HL-60 (cell line): ENCODE measurements around the gene THSD7A.
"Not testable (repeated sequence)": the region's sequence is repeated elsewhere in the genome, so short reads cannot be mapped to it uniquely, and the experiment has no call there.

Experiments used
- POLR2AphosphoS5 ChIP-seq: IDR thresholded peaks from 2 replicates; pipeline ENCODE4 v1.6.1; 2012; ENCODE audit warnings: low read depth
- TF ChIP-seq, protein P1 (sequence below): IDR thresholded peaks from one replicate; pipeline ENCODE4 v1.5.1; 2011; ENCODE audit warnings: low read length, control low read depth, inconsistent platforms; ENCODE audit not compliant: insufficient read depth
- TF ChIP-seq, protein P2 (sequence below): IDR thresholded peaks from 2 replicates; pipeline ENCODE4 v1.6.1; 2012; ENCODE audit warnings: low read depth; ENCODE audit not compliant: insufficient replicate concordance

DNA sequence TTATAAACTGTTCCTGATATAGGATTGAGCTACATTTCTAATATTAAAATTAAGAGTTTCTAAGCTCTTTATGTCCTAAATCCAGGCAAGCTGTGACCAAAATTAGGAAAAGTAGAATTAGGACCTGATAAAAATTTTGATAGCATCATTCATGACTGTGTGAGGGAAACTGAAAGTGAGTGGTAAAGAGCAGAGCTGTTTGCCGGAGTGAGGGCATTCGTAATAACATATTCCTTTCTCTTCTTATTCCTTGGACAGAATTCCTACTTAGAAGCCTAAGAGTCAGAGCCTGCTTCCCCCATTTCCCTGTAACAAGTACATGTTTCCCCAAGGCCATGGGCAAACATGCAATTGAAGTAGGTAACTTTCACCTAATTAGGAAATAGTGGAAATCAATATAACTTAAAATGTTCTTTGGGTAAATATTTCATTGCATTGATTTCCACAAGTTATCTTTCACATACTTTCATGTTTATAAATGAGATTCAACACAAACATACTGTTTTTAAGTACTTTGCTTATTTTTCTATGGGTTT, 310.0 kb downstream of the THSD7A start:
- TF ChIP-seq, protein P1, sequence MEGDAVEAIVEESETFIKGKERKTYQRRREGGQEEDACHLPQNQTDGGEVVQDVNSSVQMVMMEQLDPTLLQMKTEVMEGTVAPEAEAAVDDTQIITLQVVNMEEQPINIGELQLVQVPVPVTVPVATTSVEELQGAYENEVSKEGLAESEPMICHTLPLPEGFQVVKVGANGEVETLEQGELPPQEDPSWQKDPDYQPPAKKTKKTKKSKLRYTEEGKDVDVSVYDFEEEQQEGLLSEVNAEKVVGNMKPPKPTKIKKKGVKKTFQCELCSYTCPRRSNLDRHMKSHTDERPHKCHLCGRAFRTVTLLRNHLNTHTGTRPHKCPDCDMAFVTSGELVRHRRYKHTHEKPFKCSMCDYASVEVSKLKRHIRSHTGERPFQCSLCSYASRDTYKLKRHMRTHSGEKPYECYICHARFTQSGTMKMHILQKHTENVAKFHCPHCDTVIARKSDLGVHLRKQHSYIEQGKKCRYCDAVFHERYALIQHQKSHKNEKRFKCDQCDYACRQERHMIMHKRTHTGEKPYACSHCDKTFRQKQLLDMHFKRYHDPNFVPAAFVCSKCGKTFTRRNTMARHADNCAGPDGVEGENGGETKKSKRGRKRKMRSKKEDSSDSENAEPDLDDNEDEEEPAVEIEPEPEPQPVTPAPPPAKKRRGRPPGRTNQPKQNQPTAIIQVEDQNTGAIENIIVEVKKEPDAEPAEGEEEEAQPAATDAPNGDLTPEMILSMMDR, result not testable (repeated sequence)
- not testable (repeated sequence) for TF ChIP-seq POLR2AphosphoS5
- TF ChIP-seq, protein P2, sequence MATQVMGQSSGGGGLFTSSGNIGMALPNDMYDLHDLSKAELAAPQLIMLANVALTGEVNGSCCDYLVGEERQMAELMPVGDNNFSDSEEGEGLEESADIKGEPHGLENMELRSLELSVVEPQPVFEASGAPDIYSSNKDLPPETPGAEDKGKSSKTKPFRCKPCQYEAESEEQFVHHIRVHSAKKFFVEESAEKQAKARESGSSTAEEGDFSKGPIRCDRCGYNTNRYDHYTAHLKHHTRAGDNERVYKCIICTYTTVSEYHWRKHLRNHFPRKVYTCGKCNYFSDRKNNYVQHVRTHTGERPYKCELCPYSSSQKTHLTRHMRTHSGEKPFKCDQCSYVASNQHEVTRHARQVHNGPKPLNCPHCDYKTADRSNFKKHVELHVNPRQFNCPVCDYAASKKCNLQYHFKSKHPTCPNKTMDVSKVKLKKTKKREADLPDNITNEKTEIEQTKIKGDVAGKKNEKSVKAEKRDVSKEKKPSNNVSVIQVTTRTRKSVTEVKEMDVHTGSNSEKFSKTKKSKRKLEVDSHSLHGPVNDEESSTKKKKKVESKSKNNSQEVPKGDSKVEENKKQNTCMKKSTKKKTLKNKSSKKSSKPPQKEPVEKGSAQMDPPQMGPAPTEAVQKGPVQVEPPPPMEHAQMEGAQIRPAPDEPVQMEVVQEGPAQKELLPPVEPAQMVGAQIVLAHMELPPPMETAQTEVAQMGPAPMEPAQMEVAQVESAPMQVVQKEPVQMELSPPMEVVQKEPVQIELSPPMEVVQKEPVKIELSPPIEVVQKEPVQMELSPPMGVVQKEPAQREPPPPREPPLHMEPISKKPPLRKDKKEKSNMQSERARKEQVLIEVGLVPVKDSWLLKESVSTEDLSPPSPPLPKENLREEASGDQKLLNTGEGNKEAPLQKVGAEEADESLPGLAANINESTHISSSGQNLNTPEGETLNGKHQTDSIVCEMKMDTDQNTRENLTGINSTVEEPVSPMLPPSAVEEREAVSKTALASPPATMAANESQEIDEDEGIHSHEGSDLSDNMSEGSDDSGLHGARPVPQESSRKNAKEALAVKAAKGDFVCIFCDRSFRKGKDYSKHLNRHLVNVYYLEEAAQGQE, result not testable (repeated sequence)
